Measurements from ENCODE around the gene DLX2. TPM values are rescaled to one million over a fixed set of nuclear protein-coding genes. Genes with fewer than 3 reads are reported as not detected.
A peak's percentile ranks its signal among the peaks of the same experiment; 100 is the strongest.

Gene DLX2
- total RNA-seq, 2 donors from 2014 or later, result not detected

DNA sequence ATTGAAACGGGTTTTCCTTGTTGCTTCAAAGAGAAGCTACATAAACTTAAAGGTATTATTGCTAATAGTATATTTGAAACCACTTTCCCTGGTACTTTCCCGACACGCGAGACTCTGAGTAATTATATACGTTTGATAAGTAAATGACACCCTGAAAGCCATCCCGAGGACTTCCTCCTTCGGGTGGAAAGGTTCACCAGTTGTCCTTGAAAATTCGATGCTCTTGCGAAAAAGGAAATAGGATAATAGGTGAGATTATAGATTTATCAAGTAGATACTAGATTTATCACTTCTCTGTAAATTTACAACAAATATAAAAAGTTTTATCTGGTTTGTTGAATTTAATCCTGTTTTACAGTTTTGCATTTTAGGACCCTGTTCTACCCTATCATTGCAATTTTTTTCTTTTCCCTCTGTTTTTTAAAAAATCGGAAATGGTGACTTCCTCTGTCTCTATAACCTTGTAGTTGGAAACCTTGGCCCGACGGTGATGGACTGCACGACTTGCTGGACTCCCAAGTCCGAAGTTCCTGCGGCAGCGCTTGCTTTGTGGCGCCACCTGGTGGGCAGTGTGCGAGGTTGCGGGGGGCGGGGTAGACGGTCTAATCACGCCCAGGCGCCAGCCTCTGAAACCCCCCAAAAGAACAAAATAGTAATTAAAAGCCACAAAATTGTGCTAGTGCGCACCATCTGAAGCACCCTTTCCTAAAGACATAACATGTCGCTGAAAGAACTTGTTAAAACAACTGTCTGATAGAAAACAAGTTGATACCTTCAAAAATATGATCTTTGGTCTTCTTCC is 972 bp upstream of the DLX2 start:
- peak overlapping the region in 1 of 2 donors; percentile 56 for H3K4me3 ChIP-seq
- no peaks in the 10 kb centered on the region for H3K9me3 ChIP-seq
- no peaks in the 10 kb centered on the region for H3K36me3 ChIP-seq
- peak; percentile 79 for DNase-seq (ENCODE audit: low spot score)
- TF ChIP-seq, protein P1, sequence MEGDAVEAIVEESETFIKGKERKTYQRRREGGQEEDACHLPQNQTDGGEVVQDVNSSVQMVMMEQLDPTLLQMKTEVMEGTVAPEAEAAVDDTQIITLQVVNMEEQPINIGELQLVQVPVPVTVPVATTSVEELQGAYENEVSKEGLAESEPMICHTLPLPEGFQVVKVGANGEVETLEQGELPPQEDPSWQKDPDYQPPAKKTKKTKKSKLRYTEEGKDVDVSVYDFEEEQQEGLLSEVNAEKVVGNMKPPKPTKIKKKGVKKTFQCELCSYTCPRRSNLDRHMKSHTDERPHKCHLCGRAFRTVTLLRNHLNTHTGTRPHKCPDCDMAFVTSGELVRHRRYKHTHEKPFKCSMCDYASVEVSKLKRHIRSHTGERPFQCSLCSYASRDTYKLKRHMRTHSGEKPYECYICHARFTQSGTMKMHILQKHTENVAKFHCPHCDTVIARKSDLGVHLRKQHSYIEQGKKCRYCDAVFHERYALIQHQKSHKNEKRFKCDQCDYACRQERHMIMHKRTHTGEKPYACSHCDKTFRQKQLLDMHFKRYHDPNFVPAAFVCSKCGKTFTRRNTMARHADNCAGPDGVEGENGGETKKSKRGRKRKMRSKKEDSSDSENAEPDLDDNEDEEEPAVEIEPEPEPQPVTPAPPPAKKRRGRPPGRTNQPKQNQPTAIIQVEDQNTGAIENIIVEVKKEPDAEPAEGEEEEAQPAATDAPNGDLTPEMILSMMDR (IDR thresholded peaks at IDR 0.05), result peak; percentile 44 to 87
- no peak overlapping the region for H3K27ac ChIP-seq
- H3K27me3 ChIP-seq, result peaks cover 89 to 91% of the 10 kb centered on the region in 2 donors
- H3K4me1 ChIP-seq, result peaks cover 0 to 79% of the 10 kb centered on the region in 2 donors

DNA sequence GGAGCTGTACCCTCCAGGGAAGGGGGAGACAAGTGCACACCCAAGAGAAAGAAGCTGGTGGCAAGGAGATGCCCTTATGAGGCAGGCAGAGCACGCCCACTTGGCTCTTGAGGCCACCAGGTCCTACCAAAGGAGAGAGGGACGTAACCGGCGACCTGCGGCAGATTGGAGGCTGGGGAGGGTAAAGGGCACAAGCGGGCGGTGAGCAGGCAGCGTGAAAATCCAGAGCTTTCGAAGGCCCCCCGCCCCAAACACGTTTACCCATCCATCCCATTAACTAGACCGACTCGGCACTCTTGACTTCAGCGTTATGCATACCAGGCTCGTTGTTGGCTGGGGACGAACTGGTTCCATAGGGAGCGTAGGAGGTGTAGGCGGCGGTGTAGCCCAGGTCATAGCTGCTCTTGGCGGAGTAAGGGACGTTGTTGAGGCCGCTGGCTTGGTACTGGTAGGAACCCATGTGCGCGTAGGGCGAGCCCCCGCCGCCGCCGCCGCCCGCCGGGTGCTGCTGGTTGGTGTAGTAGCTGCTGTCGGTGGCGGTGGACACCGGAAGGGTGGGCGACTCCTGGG is 794 bp downstream of the DLX2 start:
- no peak for DNase-seq (ENCODE audit: low spot score)
- Histone ChIP-seq H3K27me3 (peaks cover 88 to 93% of the 10 kb centered on the region in 2 donors), H3K36me3 (no peaks in the 10 kb centered on the region), H3K4me3 (peak overlapping the region; percentile 22 to 56), H3K4me1 (peaks cover 0 to 82% of the 10 kb centered on the region in 2 donors), H3K9me3 (no peaks in the 10 kb centered on the region), H3K27ac (no peak overlapping the region)
- TF ChIP-seq, protein P1 (IDR thresholded peaks at IDR 0.05), result no peak

DNA sequence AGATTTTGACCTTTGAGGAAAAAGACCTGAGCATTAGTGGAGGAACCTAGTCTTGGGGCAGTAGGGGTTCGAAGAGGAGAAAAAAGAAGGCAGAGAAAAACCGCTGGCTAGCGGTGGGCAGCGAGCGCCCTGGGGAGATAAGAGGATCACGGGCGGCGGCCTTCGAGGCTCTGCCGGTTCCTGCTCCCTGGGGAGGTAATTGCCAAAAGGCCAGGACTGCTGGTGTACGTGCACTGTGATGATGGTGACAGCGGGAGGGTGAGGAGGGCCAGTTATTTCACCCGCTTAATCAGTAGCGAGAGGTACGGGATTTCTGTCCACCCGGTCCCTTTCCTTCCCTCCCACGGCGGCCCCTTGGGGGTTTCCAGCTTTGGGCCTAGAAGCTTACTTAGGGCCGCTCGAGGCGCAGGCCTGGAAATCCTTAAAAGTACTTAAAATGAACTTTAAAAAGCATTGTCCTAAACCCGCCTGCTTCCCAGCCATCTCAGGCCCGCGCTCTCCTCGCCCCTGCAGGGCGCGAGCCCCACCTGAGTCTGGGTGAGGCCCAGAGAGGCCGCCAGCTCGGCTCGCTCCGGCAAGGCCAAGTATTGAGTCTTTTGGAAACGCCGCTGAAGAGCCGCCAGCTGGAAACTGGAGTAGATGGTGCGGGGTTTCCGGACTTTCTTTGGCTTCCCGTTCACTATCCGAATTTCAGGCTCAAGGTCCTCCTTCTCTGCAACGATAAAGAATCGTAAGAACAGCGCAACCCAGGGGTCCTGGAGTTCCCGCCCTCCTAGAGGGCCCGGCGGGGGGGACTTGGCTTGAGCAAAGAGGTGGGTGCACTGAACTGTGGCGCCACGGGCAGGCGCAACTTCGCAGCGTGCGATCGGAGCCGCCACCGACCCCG is 1.5 kb downstream of the DLX2 start:
- Histone ChIP-seq H3K36me3 (no peaks in the 10 kb centered on the region), H3K4me3 (no peak overlapping the region), H3K27me3 (peaks cover 85 to 93% of the 10 kb centered on the region in 2 donors), H3K9me3 (no peaks in the 10 kb centered on the region), H3K4me1 (peaks cover 0 to 83% of the 10 kb centered on the region in 2 donors), H3K27ac (no peak overlapping the region)
- DNase-seq (ENCODE audit: low spot score), result no peak
- TF ChIP-seq, protein P1 (IDR thresholded peaks at IDR 0.05), result no peak

DNA sequence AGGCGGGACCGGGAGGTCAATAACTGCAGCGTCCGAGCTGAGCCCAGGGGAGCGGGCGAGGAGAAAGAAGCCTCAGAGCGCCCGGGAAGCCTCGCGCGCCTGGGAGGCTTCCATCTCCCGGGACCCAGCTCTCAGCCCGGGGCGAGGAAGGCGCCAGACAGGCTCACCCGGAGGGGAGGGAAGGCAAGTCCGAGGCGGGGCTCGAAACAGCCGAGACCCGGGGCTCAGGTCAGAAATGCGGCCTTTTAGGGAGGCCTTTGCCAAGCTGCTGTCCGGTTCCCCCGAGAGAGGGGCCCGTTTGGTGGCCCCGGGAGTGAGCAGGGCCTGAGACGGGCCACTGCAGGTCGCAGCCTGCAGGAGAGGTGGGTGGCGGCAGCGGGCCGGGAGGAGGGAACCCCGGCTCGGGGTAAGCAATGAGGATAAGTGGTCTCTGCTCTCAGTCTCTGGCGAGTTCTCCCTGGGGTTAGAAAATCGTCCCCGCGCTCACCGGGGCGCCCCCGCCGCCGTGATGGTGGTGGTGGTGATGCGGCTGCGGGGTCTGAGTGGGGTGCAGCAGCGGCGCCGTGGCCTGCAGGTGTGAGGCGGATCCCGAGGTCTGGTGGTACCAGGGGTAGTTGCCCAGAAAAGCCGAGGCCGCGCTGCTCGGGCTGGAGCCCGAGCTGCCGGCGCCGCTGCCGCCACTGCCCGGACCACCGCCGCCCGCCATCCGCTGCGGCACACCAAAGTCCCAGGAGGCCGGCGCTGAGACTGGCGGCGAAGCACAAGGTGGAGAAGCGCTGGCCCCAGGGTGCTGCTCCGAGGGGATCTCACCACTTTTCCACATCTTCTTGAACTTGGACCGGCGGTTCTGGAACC is 2.4 kb downstream of the DLX2 start:
- peaks cover 0 to 84% of the 10 kb centered on the region in 2 donors for H3K4me1 ChIP-seq
- H3K27ac ChIP-seq, result no peak overlapping the region
- H3K4me3 ChIP-seq, result no peak overlapping the region
- no peaks in the 10 kb centered on the region for H3K36me3 ChIP-seq
- peaks cover 86 to 93% of the 10 kb centered on the region in 2 donors for H3K27me3 ChIP-seq
- DNase-seq (ENCODE audit: low spot score), result no peak
- TF ChIP-seq, protein P1 (IDR thresholded peaks at IDR 0.05), result no peak
- H3K9me3 ChIP-seq, result no peaks in the 10 kb centered on the region

All from right atrium auricular region (tissue), 2 donors.